Esophagus (tissue), 2 donors: Measurements from ENCODE around the gene RASA3. TPM values are rescaled to one million over a fixed set of nuclear protein-coding genes. Genes with fewer than 3 reads are reported as not detected.
A peak's percentile ranks its signal among the peaks of the same experiment; 100 is the strongest.
"Not testable (repeated sequence)": the region's sequence is repeated elsewhere in the genome, so short reads cannot be mapped to it uniquely, and the experiment has no call there.

Experiments
- H3K27ac ChIP-seq, 2 donors: one replicate each; pipeline ENCODE4 v1.5.1; 2013; ENCODE audit warnings: low read depth in 2 of 2, mild to moderate bottlenecking in 2 of 2, inconsistent platforms in 1 of 2, low read length in 1 of 2, moderate library complexity in 1 of 2
- H3K27me3 ChIP-seq, 2 donors: one replicate each; pipeline ENCODE4 v1.6.1; 2013; ENCODE audit warnings: low read length in 2 of 2, control low read depth in 1 of 2, mild to moderate bottlenecking in 1 of 2; ENCODE audit not compliant: insufficient read depth in 2 of 2, control insufficient read depth in 1 of 2
- H3K36me3 ChIP-seq, 2 donors: one replicate each; pipeline ENCODE4 v1.6.1; 2013; ENCODE audit warnings: low read length in 1 of 2; ENCODE audit not compliant: control insufficient read depth in 2 of 2, insufficient read depth in 2 of 2
- H3K4me1 ChIP-seq, 2 donors: one replicate each; pipeline ENCODE4 v1.6.1; 2013; ENCODE audit warnings: low read length in 1 of 2; ENCODE audit not compliant: control insufficient read depth in 2 of 2, insufficient read depth in 2 of 2
- H3K4me3 ChIP-seq, 2 donors: one replicate each; pipeline ENCODE4 v1.5.1; 2013; ENCODE audit warnings: low read length in 2 of 2, mild to moderate bottlenecking in 2 of 2, low read depth in 1 of 2, moderate library complexity in 1 of 2
- H3K9me3 ChIP-seq, 2 donors: one replicate each; pipeline ENCODE4 v1.6.1; 2013; ENCODE audit warnings: mild to moderate bottlenecking in 2 of 2, low read depth in 1 of 2, low read length in 1 of 2, moderate library complexity in 1 of 2; ENCODE audit not compliant: control insufficient read depth in 2 of 2, insufficient read depth in 1 of 2
- WGBS, 2 donors: extraction: QIAGEN DNeasy Blood & Tissue Kit; methylation state at CpG; one replicate each; pipeline ENCODE4 v1.1.7; 2013; 5-methylcytosine and 5-hydroxymethylcytosine counted together
- polyA plus RNA-seq, 2 donors: library from polyadenylated mRNA; stranded (reverse); fragments of 200-250 nt; gene quantifications; one replicate each; pipeline ENCODE4 v1.2.3, GENCODE V29; 2013
- donor health status: healthy with polysubstance abuse.
- donor health status: Bipolar disorder and iron deficiency.

The RASA3 gene
- polyA plus RNA-seq, 2 donors: 1.5 to 1.8 TPM

DNA sequence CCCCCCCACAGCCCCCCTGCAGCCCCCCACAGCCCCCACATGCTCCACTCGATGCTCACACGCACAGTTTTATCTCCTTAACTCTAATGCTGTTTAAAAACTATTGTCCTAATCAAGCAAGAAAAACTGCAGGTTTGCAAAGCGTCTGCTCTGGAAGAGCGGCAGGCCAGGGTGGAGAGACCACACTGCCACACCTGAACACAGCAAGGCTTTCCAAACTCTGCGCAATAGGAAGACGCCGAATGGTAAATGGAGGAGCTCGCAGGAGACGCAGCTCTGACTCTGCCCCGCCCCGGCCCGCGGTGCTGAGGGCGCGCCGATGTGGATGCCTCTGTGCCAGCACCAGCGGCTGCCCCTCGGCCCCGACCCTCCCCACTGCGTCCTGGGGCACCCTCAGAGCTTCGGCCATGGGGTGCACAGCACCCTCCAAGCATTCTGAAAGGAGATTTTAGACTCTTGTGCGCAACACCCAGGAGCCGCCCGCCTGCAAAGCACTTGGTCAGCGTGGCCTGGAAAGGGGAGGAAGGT is 32.4 kb downstream of the RASA3 start:
- Histone ChIP-seq H3K4me1 (peaks cover 6 to 8% of the 10 kb centered on the region in 2 donors), H3K27me3 (no peaks in the 10 kb centered on the region), H3K9me3 (no peaks in the 10 kb centered on the region), H3K4me3 (no peak overlapping the region), H3K36me3 (no peaks in the 10 kb centered on the region), H3K27ac (no peak overlapping the region)
- WGBS, 2 donors: 51 to 69% methylated on average over 23 to 25 of the region's 25 CpGs

DNA sequence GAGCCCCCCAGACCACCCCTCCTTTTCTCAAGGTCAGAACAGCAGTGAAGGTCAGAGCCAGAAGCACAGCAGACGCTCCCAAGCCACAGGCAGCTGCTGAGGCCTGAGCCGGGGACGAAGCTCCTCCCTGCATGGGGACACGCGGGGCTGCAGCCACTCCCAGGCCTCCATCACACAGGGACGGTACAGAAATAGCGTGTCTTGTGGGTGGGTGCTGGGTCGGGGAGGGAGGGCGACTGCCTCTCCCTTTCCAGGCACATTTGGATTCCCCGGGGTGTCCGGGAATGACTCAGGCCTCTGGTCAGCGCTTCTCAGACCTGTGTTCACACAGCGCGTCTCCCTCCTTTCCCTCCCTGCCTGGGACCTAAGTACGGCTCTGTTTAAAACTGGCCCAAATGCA is 33.2 kb downstream of the RASA3 start:
- Histone ChIP-seq H3K36me3 (no peaks in the 10 kb centered on the region), H3K4me1 (peaks cover 6 to 8% of the 10 kb centered on the region in 2 donors), H3K4me3 (no peak overlapping the region), H3K27me3 (no peaks in the 10 kb centered on the region), H3K27ac (peak overlapping the region in 1 of 2 donors; percentile 32), H3K9me3 (no peaks in the 10 kb centered on the region)
- 31 to 32% methylated on average over 14 to 15 of the region's 15 CpGs for WGBS, 2 donors

DNA sequence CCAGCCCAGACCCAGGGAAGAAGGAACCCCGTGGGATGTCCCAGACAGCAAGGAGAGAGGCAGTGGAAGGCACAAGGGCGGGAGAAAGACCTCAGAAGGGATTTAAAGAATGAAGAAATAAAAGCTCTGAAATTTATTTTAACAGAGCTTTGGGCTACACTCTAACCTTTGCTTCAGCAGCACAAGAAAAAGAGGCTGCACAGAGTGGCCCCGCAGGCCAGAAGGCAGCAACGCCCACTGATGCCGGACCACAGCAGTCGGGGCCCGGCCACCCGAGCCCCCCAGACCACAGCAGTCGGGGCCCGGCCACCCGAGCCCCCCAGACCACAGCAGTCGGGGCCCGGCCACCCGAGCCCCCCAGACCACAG is 33.8 kb downstream of the RASA3 start:
- not testable (repeated sequence) for H3K36me3 ChIP-seq, H3K4me3 ChIP-seq, H3K27me3 ChIP-seq, H3K9me3 ChIP-seq, H3K4me1 ChIP-seq
- peak overlapping the region in 1 of 2 donors; percentile 6 for H3K27ac ChIP-seq
- WGBS, 2 donors: 55 to 90% methylated on average over 8 to 11 of the region's 14 CpGs

DNA sequence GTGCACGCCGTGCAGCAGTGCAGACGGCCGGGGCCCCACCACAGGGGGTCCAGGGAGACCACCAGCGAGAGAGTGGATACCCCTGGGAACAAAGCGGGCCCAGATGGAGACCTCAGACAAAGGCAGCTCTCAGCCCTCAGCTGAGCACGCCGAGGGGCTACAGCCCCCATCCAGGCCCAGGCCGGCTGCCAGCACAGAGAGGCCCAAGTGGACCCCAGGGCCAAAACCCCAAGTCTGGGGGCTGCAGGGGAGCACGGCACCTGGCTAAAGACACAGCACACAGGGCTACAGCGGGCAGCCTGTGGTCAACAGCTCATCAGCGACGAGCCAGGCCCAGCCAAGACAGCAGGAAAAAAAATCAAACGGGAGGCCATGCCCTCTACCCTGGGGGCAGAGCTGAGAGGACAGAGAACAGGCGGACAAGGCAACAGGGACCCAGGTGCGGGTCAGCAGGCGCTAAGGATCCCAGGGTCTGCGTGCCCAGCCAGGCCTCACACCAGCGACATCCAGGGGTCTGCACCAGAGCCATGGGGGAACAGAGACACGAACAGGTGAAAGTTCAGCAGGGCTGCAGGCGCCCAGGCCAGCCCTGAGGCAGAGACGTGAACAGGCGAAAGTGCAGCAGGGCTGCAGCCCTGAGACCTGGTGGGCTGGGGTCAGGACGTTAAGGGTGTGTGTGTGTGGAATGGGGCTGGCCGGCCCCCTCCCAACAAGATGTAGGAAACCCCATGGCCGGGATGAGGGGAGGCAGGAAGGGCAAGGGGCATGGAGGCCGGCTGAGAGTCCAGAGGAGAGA is 34.3 kb downstream of the RASA3 start:
- 87% methylated on average over 27 of the region's 27 CpGs for WGBS, 2 donors

DNA sequence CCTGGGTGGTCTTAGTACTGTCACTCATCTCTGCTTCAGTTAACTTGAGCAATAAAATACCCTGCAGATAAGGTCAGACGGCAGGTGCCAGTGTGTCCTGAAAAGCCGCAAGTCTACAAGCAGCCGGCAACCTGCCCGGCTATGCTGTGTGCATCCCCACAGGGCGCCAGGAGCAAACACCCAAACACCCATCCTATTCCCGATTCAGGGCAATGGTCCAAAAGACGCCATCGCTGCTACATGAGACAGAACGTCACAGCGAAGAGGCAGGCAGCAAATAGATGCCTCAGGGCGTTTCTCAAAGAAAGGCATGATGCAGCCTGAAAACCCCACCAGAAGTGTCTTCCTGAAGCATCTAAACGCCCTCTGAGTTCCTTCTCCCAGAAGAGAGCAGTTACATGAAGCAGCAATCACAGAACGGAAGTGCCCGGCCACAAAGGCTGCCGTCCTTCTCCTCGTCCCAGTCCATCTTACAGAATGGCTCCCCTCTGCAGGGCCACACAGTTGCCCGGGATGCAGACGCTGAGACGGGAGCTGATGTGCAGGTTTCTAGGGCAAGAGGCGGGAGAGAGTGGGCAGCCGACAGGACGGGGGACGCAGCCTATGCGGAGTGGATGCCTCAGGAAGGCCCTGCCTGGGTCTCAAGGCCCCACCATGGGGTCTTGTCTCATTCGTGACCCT is 35.1 kb downstream of the RASA3 start:
- WGBS, 2 donors: 69 to 76% methylated on average over 25 of the region's 25 CpGs
- no peaks in the 10 kb centered on the region for H3K9me3 ChIP-seq
- H3K36me3 ChIP-seq: no peaks in the 10 kb centered on the region
- peaks cover 6 to 8% of the 10 kb centered on the region in 2 donors for H3K4me1 ChIP-seq
- H3K4me3 ChIP-seq: no peak overlapping the region
- H3K27ac ChIP-seq: no peak overlapping the region
- H3K27me3 ChIP-seq: no peaks in the 10 kb centered on the region

More for the DNA sequence above, 34.3 kb downstream of the RASA3 start:
- no peaks in the 10 kb centered on the region for H3K27me3 ChIP-seq
- H3K9me3 ChIP-seq: no peaks in the 10 kb centered on the region
- peak overlapping the region in 1 of 2 donors; percentile 6 for H3K27ac ChIP-seq
- H3K36me3 ChIP-seq: no peaks in the 10 kb centered on the region
- peaks cover 6 to 8% of the 10 kb centered on the region in 2 donors for H3K4me1 ChIP-seq
- no peak overlapping the region for H3K4me3 ChIP-seq

DNA sequence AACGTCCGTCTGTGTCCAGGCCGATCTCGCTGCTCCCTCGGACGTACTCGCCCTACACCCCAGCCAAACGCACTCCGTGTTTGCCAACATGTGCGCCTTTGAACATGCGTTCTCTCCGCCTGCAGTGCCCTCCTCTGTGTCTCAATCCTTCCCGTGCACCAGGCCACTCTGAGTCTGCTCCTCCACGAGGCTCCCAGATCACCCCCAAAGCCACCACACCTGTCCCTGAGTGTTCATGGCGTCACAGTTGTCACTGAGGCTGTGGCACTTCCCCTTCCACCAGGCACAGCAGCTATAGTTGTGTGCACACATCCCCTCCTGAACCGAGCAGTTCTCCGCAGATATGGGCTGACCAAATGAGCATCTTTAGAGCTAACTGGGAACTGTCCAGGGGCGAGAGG is 35.6 kb downstream of the RASA3 start:
- no peaks in the 10 kb centered on the region for H3K27me3 ChIP-seq
- no peaks in the 10 kb centered on the region for H3K36me3 ChIP-seq
- peaks cover 3 to 8% of the 10 kb centered on the region in 2 donors for H3K4me1 ChIP-seq
- no peak overlapping the region for H3K4me3 ChIP-seq
- H3K9me3 ChIP-seq: no peaks in the 10 kb centered on the region
- WGBS, 2 donors: 90 to 91% methylated on average over 18 of the region's 18 CpGs
- H3K27ac ChIP-seq: no peak overlapping the region

DNA sequence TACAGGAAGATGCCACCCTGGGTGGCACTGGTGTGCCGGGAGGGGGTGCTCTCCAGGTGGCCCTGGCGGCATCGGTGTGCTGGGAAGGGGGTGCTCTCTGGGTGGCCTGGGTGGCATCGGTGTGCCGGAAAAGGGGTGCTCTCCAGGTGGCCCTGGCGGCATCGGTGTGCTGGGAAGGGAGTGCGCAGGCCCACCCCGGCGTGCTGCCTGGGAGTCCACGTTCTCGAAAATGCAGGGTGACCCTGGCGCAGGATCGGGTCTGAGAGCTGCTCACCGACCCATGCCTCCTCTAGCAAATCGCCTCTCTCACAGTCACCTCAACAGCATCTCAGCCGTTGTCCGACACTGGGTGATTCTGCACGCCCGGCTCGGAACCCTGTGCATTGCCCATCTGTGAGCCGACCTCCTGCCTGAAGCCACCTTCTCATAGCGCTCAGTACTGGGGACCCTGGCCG is 36.4 kb downstream of the RASA3 start:
- peaks cover 3 to 8% of the 10 kb centered on the region in 2 donors for H3K4me1 ChIP-seq
- no peaks in the 10 kb centered on the region for H3K9me3 ChIP-seq
- H3K36me3 ChIP-seq: no peaks in the 10 kb centered on the region
- H3K27me3 ChIP-seq: peaks cover 0 to 3% of the 10 kb centered on the region in 2 donors
- 90 to 92% methylated on average over 24 of the region's 24 CpGs for WGBS, 2 donors
- H3K27ac ChIP-seq: no peak overlapping the region
- H3K4me3 ChIP-seq: no peak overlapping the region

DNA sequence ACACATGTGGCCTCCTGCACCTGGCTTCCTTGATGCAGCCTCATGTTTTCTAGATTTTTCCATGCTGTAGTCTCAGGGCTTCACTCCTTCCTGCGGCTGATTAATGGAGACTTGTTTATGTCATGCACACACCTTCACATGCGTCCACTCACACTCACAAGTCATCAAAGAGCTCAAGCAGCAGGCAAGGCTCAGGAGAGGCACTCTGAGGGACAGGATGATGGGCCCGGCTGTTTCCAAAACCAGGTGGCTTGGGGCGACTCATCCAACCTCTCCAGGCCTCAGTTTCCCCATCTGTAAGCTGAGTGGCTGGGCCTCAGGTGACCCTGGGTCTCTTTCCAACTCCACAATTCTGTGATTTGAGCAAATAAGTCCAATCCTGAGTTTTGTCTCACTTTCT is 36.9 kb downstream of the RASA3 start:
- Histone ChIP-seq H3K27ac (no peak overlapping the region), H3K4me1 (peaks cover 3 to 8% of the 10 kb centered on the region in 2 donors), H3K27me3 (peaks cover 0 to 3% of the 10 kb centered on the region in 2 donors), H3K9me3 (no peaks in the 10 kb centered on the region), H3K36me3 (no peaks in the 10 kb centered on the region), H3K4me3 (no peak overlapping the region)
- 75 to 83% methylated on average over 4 of the region's 4 CpGs for WGBS, 2 donors

DNA sequence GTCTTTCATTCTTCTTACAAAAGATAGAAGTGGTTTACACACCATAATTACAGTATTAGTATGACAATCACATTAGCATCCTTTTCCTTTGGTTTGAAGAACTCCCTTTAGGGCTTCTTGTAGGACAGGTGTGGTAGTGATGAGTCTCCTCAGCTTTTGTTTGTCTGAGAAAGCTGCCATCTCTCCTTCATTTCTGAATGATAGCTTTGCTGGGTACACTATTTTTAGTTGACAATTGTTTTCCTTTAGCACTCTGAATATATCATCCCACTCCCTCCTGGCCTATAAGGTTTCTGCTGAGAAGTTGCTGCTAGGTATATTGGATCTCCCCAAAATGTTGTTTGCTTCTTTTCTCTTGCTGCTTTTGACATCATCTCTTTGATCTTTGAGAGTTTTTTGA is 39.3 kb downstream of the RASA3 start:
- H3K4me3 ChIP-seq: no peak overlapping the region
- no peak overlapping the region for H3K27ac ChIP-seq
- H3K4me1 ChIP-seq: peaks cover 3 to 8% of the 10 kb centered on the region in 2 donors
- H3K9me3 ChIP-seq: no peaks in the 10 kb centered on the region
- no peaks in the 10 kb centered on the region for H3K36me3 ChIP-seq
- peaks cover 0 to 3% of the 10 kb centered on the region in 2 donors for H3K27me3 ChIP-seq
